ENCODE measurements around the gene CSNK1A1.
"Not testable (repeated sequence)": the region's sequence is repeated elsewhere in the genome, so short reads cannot be mapped to it uniquely, and the experiment has no call there.

The CSNK1A1 gene

DNA sequence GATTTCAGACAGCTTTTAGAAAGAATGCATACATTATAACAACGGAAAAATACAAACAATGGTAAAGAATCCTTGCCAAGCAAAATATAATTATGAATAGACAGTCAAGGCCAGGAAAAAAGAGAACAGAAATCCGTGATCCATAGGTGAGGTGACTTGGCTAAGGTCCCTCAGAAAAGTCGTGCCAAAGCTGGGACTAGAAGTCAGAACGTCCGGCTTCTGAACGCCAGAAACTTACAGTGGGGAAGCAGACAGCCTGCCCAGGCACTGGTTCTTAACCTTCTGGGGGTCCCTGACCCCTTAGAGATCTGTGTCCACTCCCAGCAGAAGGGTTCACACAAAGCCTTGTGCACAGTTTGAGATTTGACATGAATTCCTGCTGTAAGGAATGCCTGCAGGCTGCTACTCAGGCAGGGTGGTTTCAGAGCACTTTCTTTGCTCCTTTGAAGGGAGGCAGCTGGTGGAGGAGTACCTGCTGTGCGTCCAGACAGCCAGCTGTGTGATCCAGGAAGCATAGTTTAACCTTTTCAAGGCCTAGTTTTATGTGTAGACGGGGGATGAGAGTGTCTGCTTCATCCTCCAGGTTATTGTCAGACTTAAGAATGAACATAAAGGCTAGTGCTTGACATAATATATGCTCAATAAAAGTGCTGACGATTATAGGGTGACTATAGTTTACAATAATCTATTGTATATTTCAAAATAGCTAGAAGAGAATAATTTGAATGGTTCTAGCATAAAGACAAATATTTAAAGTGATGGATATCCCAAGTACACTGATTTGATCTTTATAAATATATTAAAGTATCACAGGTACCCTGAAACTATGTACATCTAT is 30.9 kb upstream of the CSNK1A1 start:
- no peak overlapping the region for H3K4me3 ChIP-seq (ENCODE audit: low read length)
- TF ChIP-seq ZNF274 (IDR thresholded peaks at IDR 0.05; ENCODE audit: low read depth, low read length): no peak

GRCh38 chr5:149581192-149581861 is 30.1 kb upstream of the CSNK1A1 start, which contains the start of gene ARHGEF37:
Gene ARHGEF37, plus strand, starts transcription at chr5:149581498. Its CDS starts 16,272 bp downstream, at chr5:149597770.
- no peak for TF ChIP-seq ZNF274 (IDR thresholded peaks at IDR 0.05; ENCODE audit: low read depth, low read length)
- no peak within 1 kb of the TSS for H3K4me3 ChIP-seq (ENCODE audit: low read length)

DNA sequence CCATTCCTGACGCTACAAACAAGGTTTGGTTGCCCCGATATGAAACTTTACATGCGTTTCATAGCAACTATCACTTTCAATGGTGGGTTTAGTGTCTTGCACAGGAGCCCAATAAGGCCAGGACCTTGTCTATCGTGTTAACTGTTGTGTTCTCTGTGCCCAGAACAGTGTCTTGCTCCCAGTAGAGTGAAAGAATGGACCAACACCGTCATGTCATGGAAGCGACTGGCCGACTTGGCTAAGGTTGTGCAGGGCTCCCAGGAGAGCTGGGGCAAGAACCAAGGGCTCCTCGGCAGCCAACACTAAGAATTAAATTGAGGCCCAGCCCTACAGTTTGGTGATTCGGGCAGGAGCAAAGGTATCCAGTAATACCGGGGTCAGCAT is 29.6 kb upstream of the CSNK1A1 start:
- no peak overlapping the region for H3K4me3 ChIP-seq (ENCODE audit: low read length)
- no peak for TF ChIP-seq ZNF274 (IDR thresholded peaks at IDR 0.05; ENCODE audit: low read depth, low read length)

- no peak for TF ChIP-seq ZNF274 (IDR thresholded peaks at IDR 0.05; ENCODE audit: low read depth, low read length)
- H3K4me3 ChIP-seq (ENCODE audit: low read length): no peak overlapping the region
These were observed 27.7 kb upstream of the CSNK1A1 start for GRCh38 chr5:149578896-149579295.

DNA sequence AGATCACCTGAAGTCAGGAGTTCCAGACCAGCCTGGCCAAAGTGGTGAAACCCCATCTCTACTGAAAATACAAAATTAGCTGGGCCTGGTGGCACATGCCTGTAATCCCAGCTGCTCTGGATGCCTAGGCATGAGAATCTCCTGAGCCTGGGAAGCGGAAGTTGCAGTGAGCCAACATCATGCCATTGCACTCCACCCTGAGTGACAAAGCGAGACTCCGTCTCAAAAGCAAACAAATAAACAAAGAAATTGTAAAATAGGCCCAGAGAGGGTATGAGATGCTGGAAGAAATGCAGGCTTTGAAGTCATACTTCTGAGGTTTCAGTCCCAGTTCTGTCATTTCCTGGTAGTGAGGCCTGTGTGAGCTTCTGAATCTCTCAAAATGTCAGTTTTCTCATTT is 24.8 kb upstream of the CSNK1A1 start:
- no peak for TF ChIP-seq ZNF274 (IDR thresholded peaks at IDR 0.05; ENCODE audit: low read depth, low read length)
- H3K4me3 ChIP-seq (ENCODE audit: low read length): no peak overlapping the region

GRCh38 chr5:149575131-149575530 is 23.9 kb upstream of the CSNK1A1 start:
- no peak for TF ChIP-seq ZNF274 (IDR thresholded peaks at IDR 0.05; ENCODE audit: low read depth, low read length)

DNA sequence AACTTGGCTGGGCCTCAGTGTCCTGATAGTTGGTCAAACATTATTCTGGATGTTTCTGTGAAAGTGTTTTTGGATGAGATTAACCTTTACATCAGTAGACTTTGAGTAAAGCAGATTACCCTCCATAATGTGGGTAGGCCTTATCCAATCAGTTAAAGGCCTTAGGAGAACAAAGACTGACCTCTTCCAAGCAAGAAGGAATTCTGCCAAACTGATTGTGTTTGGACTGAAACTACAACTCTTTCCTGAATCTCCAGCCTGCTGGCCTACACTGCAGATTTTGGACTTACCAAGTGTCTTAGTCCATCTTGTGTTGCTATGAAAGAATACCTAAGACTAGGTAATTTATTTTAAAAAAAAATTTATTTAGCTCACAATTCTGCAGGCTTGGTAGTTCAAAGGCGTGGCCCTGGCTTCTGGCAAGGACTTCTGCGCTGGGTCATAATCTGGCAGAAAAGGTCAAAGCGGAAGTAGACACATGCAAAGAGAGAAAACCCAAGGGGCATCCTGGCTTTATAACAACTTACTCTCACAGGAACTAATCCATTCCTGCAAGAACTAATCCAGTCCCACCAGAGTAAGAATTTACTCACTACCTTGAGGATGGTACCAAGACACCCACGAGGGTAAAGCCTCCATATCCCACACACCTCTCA is 21.5 kb upstream of the CSNK1A1 start:
- TF ChIP-seq ZNF274 (IDR thresholded peaks at IDR 0.05; ENCODE audit: low read depth, low read length): no peak
- H3K4me3 ChIP-seq (ENCODE audit: low read length): no peak overlapping the region

More at GRCh38 chr5:149575131-149575530, 23.9 kb upstream of the CSNK1A1 start:
- H3K4me3 ChIP-seq (ENCODE audit: low read length): no peak overlapping the region

DNA sequence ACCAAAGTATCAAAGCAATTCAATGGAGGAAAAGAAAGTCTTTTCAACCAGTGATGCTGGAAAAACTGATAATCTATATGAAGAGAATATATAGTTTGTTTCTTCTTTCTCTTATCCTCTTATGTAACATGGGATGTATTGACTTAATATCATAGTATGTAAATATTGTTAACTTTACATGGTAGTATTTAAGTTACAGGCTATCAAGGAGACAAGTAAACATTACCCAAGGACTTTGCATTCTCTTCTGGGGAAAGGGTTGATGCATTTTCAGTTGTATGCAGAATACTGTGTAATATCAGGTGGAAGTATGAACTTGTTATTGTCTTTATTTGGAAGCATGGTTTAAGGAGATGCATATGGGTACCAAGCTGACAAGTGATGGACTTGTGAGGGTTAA is 20.9 kb upstream of the CSNK1A1 start:
- no peak overlapping the region for H3K4me3 ChIP-seq (ENCODE audit: low read length)
- TF ChIP-seq ZNF274 (IDR thresholded peaks at IDR 0.05; ENCODE audit: low read depth, low read length): no peak

- H3K4me3 ChIP-seq (ENCODE audit: low read length): no peak overlapping the region
- TF ChIP-seq ZNF274 (IDR thresholded peaks at IDR 0.05; ENCODE audit: low read depth, low read length): no peak
These were observed 16.0 kb upstream of the CSNK1A1 start for GRCh38 chr5:149567226-149567625.

DNA sequence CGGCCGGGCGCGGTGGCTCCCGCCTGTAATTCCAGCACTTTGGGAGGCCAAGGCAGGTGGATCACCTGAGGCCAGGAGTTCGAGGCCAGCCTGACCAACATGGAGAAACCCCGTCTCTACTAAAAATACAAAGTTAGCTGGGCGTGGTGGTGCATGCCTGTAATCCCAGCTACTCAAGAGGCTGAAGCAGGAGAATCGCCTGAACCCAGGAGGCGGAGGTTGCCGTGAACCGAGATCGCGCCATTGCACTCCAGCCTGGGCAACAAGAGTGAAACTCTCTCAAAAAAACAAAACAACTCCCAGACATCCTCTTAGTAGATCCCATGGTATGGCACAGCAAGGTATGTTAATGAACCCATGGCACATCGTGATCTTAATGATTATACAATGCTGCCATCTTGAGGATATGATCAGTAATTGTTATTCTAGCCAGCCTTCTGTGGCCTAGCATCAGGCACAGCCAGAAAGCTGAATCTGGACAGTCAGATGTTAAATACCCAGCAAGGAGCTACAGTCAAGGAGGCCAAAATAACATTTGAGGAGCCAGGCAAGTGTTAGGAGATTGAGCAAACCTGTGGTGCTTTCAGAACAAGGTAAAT is 13.4 kb upstream of the CSNK1A1 start:
- not testable (repeated sequence) for H3K4me3 ChIP-seq (ENCODE audit: low read length)

- TF ChIP-seq ZNF274 (IDR thresholded peaks at IDR 0.05; ENCODE audit: low read depth, low read length): no peak
- H3K4me3 ChIP-seq (ENCODE audit: low read length): no peak overlapping the region
These were observed 12.2 kb upstream of the CSNK1A1 start for GRCh38 chr5:149563466-149563865.

DNA sequence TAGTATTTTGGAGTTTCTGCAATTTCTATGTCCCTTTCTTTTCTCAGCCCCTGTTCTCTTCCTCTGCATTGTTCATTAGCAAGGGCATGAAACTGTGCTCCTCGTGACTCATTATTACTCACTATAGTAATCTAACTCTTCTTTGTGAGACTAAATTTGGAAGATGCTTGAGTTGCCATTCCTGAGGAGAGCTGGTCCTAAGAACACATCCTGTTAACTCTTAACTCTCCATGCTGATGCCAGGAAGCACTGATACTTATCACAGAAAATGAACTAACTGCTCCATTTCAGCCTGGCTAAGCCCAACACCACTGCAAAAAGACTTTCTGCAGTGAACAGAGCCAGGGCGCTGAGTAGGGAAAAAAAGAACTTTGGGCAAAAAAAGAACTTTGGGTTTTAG is 10.6 kb upstream of the CSNK1A1 start:
- TF ChIP-seq ZNF274 (IDR thresholded peaks at IDR 0.05; ENCODE audit: low read depth, low read length): no peak
- H3K4me3 ChIP-seq (ENCODE audit: low read length): no peak overlapping the region

DNA sequence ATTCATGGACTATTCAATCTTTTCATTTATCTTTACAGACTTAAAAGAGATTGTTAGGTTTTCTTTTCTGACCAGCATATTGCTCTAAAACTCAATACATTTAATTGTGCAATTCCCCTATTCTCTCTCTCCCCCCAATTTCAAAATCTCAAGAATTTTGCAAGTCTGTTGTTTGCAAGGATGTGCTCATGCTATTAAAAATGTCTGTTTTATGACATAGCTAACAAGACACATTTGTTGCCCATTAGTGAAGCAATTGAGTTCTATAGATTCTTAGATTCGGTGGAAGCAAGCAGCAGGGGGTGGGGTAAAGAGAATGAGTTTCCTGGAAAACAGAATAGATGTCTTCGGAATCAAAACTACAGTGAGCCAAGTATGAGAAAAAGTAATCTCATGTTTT is 8.5 kb upstream of the CSNK1A1 start:
- TF ChIP-seq ZNF274 (IDR thresholded peaks at IDR 0.05; ENCODE audit: low read depth, low read length): no peak
- no peak overlapping the region for H3K4me3 ChIP-seq (ENCODE audit: low read length)

DNA sequence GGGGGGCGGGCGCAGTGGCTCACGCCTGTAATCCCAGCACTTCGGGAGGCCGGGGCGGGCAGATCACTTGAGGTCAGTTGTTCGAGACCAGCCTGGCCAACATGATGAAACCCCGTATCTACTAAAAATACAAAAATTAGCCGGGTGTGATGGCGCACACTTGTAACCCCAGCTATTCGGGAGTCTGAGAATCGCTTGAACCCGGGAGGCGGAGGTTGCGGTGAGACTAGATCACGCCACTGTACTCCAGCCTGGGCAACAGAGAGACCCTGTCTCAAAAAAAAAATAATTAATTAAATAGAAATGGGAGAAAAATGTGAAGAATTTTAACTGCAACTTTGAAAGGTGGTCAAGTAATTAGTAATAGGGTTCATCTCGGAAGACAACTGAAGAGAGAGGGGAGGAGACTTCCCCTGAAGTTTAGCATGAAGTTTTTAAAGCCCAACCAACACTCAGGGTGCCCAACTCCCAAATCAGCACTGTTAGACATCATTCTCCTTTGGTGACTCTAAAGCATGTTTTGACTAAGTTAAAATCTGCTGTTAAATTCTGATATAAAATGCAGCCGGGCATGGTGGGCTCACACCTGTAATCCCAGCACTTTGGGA is 1.4 kb upstream of the CSNK1A1 start:
- H3K4me3 ChIP-seq (ENCODE audit: low read length): no peak overlapping the region
- TF ChIP-seq ZNF274 (IDR thresholded peaks at IDR 0.05; ENCODE audit: low read depth, low read length): no peak
